ENCODE measurements around the gene ANO9.

The ANO9 gene

GRCh38 chr11:461626-462025 is 19.8 kb upstream of the ANO9 start:
- DNase-seq: no peak
- Histone ChIP-seq H3K36me3 (ENCODE audit: control insufficient read depth, insufficient read depth, low read length) (peaks cover 4% of the 10 kb centered on the region), H3K4me3 (ENCODE audit: insufficient read depth, low read depth, low read length, poor library complexity, severe bottlenecking) (no peak overlapping the region), H3K4me1 (ENCODE audit: control insufficient read depth, insufficient read depth, low read length, poor library complexity, severe bottlenecking) (peaks cover 11% of the 10 kb centered on the region), H3K9me3 (ENCODE audit: control insufficient read depth, low read length) (no peaks in the 10 kb centered on the region), H3K27me3 (replicated peaks; ENCODE audit: control insufficient read depth, insufficient read depth, low read length, poor library complexity, severe bottlenecking) (no peaks in the 10 kb centered on the region), H3K27ac (ENCODE audit: insufficient read depth, low read length, poor library complexity, severe bottlenecking) (no peak overlapping the region)

DNA sequence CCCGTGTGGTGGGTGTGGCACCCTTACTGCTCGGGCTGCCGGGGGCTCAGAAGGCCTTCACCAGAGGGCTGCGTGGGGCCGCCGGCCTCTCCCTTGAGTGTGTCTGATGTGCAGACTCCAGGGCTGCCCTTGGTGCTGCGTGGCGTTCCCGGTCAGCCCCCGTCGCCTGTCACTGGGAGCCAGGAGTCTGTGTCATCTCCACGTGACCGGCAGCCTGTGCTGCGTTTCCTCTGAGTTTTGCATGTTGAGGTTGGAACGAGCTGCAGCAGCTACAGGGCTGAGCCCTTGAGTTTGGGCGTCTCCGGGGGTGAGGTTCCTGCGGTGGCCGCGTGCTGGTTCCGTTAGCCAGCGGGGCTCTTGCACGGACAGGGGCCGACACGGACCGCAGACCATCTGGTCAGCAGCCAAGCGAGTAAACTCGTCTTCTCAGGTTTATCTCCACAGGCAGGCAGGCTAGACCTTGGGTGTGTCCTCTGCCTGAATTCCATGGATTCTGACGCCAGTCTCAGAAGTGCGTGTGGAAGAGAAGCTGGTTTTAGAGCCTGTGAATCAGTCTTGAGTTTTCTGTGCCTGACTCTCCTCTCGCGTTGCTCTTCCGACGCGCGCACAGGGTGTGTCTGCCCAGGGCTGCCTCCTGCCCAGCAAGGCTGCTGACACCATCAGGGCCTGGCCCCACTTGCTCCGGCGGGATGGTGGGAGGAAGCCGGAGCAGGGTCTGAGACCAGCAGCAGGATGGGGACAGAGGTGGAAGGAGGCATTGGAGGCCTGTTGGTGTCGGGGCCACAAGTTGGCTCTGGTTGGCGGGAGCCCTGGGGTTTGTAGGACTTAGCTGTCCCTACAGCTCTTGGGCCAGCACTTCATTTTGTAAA is 18.8 kb upstream of the ANO9 start:
- Histone ChIP-seq H3K36me3 (ENCODE audit: control insufficient read depth, insufficient read depth, low read length) (peaks cover 4% of the 10 kb centered on the region), H3K4me1 (ENCODE audit: control insufficient read depth, insufficient read depth, low read length, poor library complexity, severe bottlenecking) (peaks cover 22% of the 10 kb centered on the region), H3K27me3 (replicated peaks; ENCODE audit: control insufficient read depth, insufficient read depth, low read length, poor library complexity, severe bottlenecking) (no peaks in the 10 kb centered on the region), H3K9me3 (ENCODE audit: control insufficient read depth, low read length) (no peaks in the 10 kb centered on the region), H3K4me3 (ENCODE audit: insufficient read depth, low read depth, low read length, poor library complexity, severe bottlenecking) (no peak overlapping the region), H3K27ac (ENCODE audit: insufficient read depth, low read length, poor library complexity, severe bottlenecking) (no peak overlapping the region)
- DNase-seq: no peak

GRCh38 chr11:459511-460220 is 17.9 kb upstream of the ANO9 start:
- no peaks in the 10 kb centered on the region for H3K9me3 ChIP-seq (ENCODE audit: control insufficient read depth, low read length)
- no peak for DNase-seq
- H3K36me3 ChIP-seq (ENCODE audit: control insufficient read depth, insufficient read depth, low read length): peaks cover 4% of the 10 kb centered on the region
- H3K27ac ChIP-seq (ENCODE audit: insufficient read depth, low read length, poor library complexity, severe bottlenecking): no peak overlapping the region
- H3K27me3 ChIP-seq (replicated peaks; ENCODE audit: control insufficient read depth, insufficient read depth, low read length, poor library complexity, severe bottlenecking): no peaks in the 10 kb centered on the region
- peaks cover 23% of the 10 kb centered on the region for H3K4me1 ChIP-seq (ENCODE audit: control insufficient read depth, insufficient read depth, low read length, poor library complexity, severe bottlenecking)
- no peak overlapping the region for H3K4me3 ChIP-seq (ENCODE audit: insufficient read depth, low read depth, low read length, poor library complexity, severe bottlenecking)

- Histone ChIP-seq H3K9me3 (ENCODE audit: control insufficient read depth, low read length) (no peaks in the 10 kb centered on the region), H3K4me3 (ENCODE audit: insufficient read depth, low read depth, low read length, poor library complexity, severe bottlenecking) (peak overlapping the region; percentile 23), H3K27ac (ENCODE audit: insufficient read depth, low read length, poor library complexity, severe bottlenecking) (peak overlapping the region; percentile 66), H3K36me3 (ENCODE audit: control insufficient read depth, insufficient read depth, low read length) (peaks cover 15% of the 10 kb centered on the region), H3K4me1 (ENCODE audit: control insufficient read depth, insufficient read depth, low read length, poor library complexity, severe bottlenecking) (peaks cover 23% of the 10 kb centered on the region), H3K27me3 (replicated peaks; ENCODE audit: control insufficient read depth, insufficient read depth, low read length, poor library complexity, severe bottlenecking) (no peaks in the 10 kb centered on the region)
- no peak for DNase-seq
Observed at GRCh38 chr11:457111-457760, 15.4 kb upstream of the ANO9 start.

DNA sequence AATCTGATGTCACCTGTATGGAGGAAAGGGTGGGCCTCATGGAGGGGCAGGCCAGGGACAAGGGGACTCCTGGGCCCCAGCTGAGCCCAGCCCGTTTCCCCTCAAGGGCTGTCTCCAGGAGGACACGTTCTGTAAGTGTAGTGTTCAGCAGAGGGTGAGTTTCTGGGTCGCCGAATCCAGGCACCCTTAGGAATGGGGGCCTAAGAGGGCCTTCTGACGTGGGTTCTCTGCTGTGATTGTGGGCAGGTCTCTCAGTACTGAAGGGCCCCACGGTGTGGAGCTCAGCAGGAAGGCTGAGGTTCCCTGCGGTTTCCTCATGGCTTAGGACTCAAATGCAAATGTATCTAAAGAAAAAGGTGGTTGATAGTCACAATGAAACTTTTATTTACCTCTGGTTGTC is 14.7 kb upstream of the ANO9 start:
- H3K9me3 ChIP-seq (ENCODE audit: control insufficient read depth, low read length): no peaks in the 10 kb centered on the region
- peak in 1 of 3 donors; percentile 30 for DNase-seq
- peak overlapping the region; percentile 18 for H3K4me3 ChIP-seq (ENCODE audit: insufficient read depth, low read depth, low read length, poor library complexity, severe bottlenecking)
- H3K36me3 ChIP-seq (ENCODE audit: control insufficient read depth, insufficient read depth, low read length): peaks cover 15% of the 10 kb centered on the region
- H3K27ac ChIP-seq (ENCODE audit: insufficient read depth, low read length, poor library complexity, severe bottlenecking): peak overlapping the region; percentile 66
- no peaks in the 10 kb centered on the region for H3K27me3 ChIP-seq (replicated peaks; ENCODE audit: control insufficient read depth, insufficient read depth, low read length, poor library complexity, severe bottlenecking)
- peaks cover 23% of the 10 kb centered on the region for H3K4me1 ChIP-seq (ENCODE audit: control insufficient read depth, insufficient read depth, low read length, poor library complexity, severe bottlenecking)

- Histone ChIP-seq H3K27me3 (replicated peaks; ENCODE audit: control insufficient read depth, insufficient read depth, low read length, poor library complexity, severe bottlenecking) (no peaks in the 10 kb centered on the region), H3K36me3 (ENCODE audit: control insufficient read depth, insufficient read depth, low read length) (peaks cover 13% of the 10 kb centered on the region), H3K4me1 (ENCODE audit: control insufficient read depth, insufficient read depth, low read length, poor library complexity, severe bottlenecking) (peaks cover 31% of the 10 kb centered on the region), H3K9me3 (ENCODE audit: control insufficient read depth, low read length) (no peaks in the 10 kb centered on the region), H3K4me3 (ENCODE audit: insufficient read depth, low read depth, low read length, poor library complexity, severe bottlenecking) (no peak overlapping the region), H3K27ac (ENCODE audit: insufficient read depth, low read length, poor library complexity, severe bottlenecking) (no peak overlapping the region)
- no peak for DNase-seq
Observed at GRCh38 chr11:455566-456147, 13.8 kb upstream of the ANO9 start.

- Histone ChIP-seq H3K9me3 (ENCODE audit: control insufficient read depth, low read length) (no peaks in the 10 kb centered on the region), H3K36me3 (ENCODE audit: control insufficient read depth, insufficient read depth, low read length) (peaks cover 11% of the 10 kb centered on the region), H3K4me1 (ENCODE audit: control insufficient read depth, insufficient read depth, low read length, poor library complexity, severe bottlenecking) (peaks cover 32% of the 10 kb centered on the region), H3K27me3 (replicated peaks; ENCODE audit: control insufficient read depth, insufficient read depth, low read length, poor library complexity, severe bottlenecking) (no peaks in the 10 kb centered on the region), H3K27ac (ENCODE audit: insufficient read depth, low read length, poor library complexity, severe bottlenecking) (no peak overlapping the region), H3K4me3 (ENCODE audit: insufficient read depth, low read depth, low read length, poor library complexity, severe bottlenecking) (no peak overlapping the region)
- no peak for DNase-seq
Observed at GRCh38 chr11:454801-455565, 13.2 kb upstream of the ANO9 start.

GRCh38 chr11:454043-454442 is 12.2 kb upstream of the ANO9 start:
- Histone ChIP-seq H3K4me1 (ENCODE audit: control insufficient read depth, insufficient read depth, low read length, poor library complexity, severe bottlenecking) (peaks cover 40% of the 10 kb centered on the region), H3K27me3 (replicated peaks; ENCODE audit: control insufficient read depth, insufficient read depth, low read length, poor library complexity, severe bottlenecking) (no peaks in the 10 kb centered on the region), H3K9me3 (ENCODE audit: control insufficient read depth, low read length) (no peaks in the 10 kb centered on the region), H3K27ac (ENCODE audit: insufficient read depth, low read length, poor library complexity, severe bottlenecking) (no peak overlapping the region), H3K4me3 (ENCODE audit: insufficient read depth, low read depth, low read length, poor library complexity, severe bottlenecking) (no peak overlapping the region), H3K36me3 (ENCODE audit: control insufficient read depth, insufficient read depth, low read length) (peaks cover 11% of the 10 kb centered on the region)
- no peak for DNase-seq

DNA sequence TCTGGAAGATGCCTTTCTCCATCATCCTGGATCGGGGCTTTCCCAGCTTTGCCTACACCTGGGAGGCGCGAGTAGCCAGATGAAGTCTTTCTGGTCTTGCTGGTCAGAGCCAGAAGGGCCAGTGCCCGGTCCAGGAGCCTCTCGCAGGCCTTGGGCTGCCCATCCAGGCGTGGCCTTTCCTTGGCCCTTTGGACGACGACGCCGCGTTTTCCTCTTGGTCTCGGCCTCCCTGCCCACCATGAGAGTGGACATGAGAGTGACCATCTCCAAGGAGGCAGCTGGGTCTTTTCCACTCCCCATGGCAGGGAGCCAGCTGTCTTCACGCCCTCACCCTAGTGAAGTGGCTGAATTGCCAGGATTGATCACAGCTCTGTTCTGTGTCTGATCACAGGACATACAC is 11.8 kb upstream of the ANO9 start:
- DNase-seq: no peak
- peaks cover 42% of the 10 kb centered on the region for H3K4me1 ChIP-seq (ENCODE audit: control insufficient read depth, insufficient read depth, low read length, poor library complexity, severe bottlenecking)

More for the DNA sequence above, 11.8 kb upstream of the ANO9 start:
- Histone ChIP-seq H3K27ac (ENCODE audit: insufficient read depth, low read length, poor library complexity, severe bottlenecking) (no peak overlapping the region), H3K9me3 (ENCODE audit: control insufficient read depth, low read length) (no peaks in the 10 kb centered on the region), H3K4me3 (ENCODE audit: insufficient read depth, low read depth, low read length, poor library complexity, severe bottlenecking) (no peak overlapping the region), H3K27me3 (replicated peaks; ENCODE audit: control insufficient read depth, insufficient read depth, low read length, poor library complexity, severe bottlenecking) (no peaks in the 10 kb centered on the region), H3K36me3 (ENCODE audit: control insufficient read depth, insufficient read depth, low read length) (peaks cover 11% of the 10 kb centered on the region)

All from effector memory CD4-positive, alpha-beta T cell (primary cell).